ENCODE data around the gene PLCG1. TPM values are rescaled to one million over a fixed set of nuclear protein-coding genes. Genes with fewer than 3 reads are reported as not detected.

PLCG1 gene
- total RNA-seq, 1 experiment from 2014 or later: 45.6 TPM

GRCh38 chr20:41200446-41201202 is 63.3 kb downstream of the PLCG1 start (continued):
- TF ChIP-seq ZBTB33 (IDR thresholded peaks at IDR 0.05; ENCODE audit: extremely low read depth, insufficient replicate concordance, low read length) (no peak), MAX (IDR thresholded peaks at IDR 0.05) (no peak), CTCF (IDR thresholded peaks at IDR 0.05 in 2 of 3, conservative IDR thresholded peaks at IDR 0.05 in 1 of 3; ENCODE audit: borderline replicate concordance in 1 of 3, insufficient read depth in 1 of 3, low read depth in 2 of 3, low read length in 2 of 3) (no peak), ATF3 (IDR thresholded peaks at IDR 0.05) (no peak), FOSL1 (IDR thresholded peaks at IDR 0.05; ENCODE audit: low read depth) (no peak), POLR2AphosphoS5 (IDR thresholded peaks at IDR 0.05; ENCODE audit: low read depth, low read length) (no peak), SIN3A (IDR thresholded peaks at IDR 0.05; ENCODE audit: low read depth) (no peak)

GRCh38 chr20:41201760-41202159 is 64.4 kb downstream of the PLCG1 start:
- POLR2A ChIA-PET: no interaction called here
- ATAC-seq: no peak
- BruUV-seq (replicated peaks): no TSS peak

More at GRCh38 chr20:41201760-41202159, 64.4 kb downstream of the PLCG1 start:
- no peak for TF ChIP-seq ZBTB33 (IDR thresholded peaks at IDR 0.05; ENCODE audit: extremely low read depth, insufficient replicate concordance, low read length)
- TF ChIP-seq EZH2 (IDR thresholded peaks at IDR 0.05): no peak
- no peak for TF ChIP-seq SIN3A (IDR thresholded peaks at IDR 0.05; ENCODE audit: low read depth)
- no peak for TF ChIP-seq CTCF (IDR thresholded peaks at IDR 0.05 in 2 of 3, conservative IDR thresholded peaks at IDR 0.05 in 1 of 3; ENCODE audit: borderline replicate concordance in 1 of 3, insufficient read depth in 1 of 3, low read depth in 2 of 3, low read length in 2 of 3)
- no peak for TF ChIP-seq ATF3 (IDR thresholded peaks at IDR 0.05)
- Histone ChIP-seq H3K27me3 (ENCODE audit: insufficient read depth, low read length) (no peaks in the 10 kb centered on the region), H4K20me1 (ENCODE audit: insufficient read depth) (no peaks in the 10 kb centered on the region), H3K79me2 (ENCODE audit: insufficient read depth, low read length) (no peaks in the 10 kb centered on the region), H3K9me3 (ENCODE audit: control insufficient read depth in 1 of 2, insufficient read depth in 1 of 2, low read depth in 1 of 2, low read length in 2 of 2) (peaks cover 4 to 14% of the 10 kb centered on the region in 2 experiments; a peak in 3 of 4 replicates), H3K4me3 (replicated peaks in 1 of 2; ENCODE audit: low read depth in 1 of 2, low read length in 2 of 2) (no peak overlapping the region), H3K36me3 (ENCODE audit: control insufficient read depth in 1 of 2, insufficient read depth in 2 of 2, low read length in 2 of 2) (no peaks in the 10 kb centered on the region), H3K4me2 (ENCODE audit: low read length) (no peak overlapping the region), H2AFZ (ENCODE audit: low read depth, low read length, poor library complexity, severe bottlenecking) (no peak overlapping the region), H3K9ac (ENCODE audit: low read length) (no peak overlapping the region), H3K4me1 (ENCODE audit: control insufficient read depth in 1 of 2, insufficient read depth in 2 of 2, low read length in 2 of 2) (no peaks in the 10 kb centered on the region), H3K27ac (ENCODE audit: low read depth, low read length) (no peak overlapping the region), H3K9me2 (ENCODE audit: insufficient read depth) (no peaks in the 10 kb centered on the region)
- intact Hi-C loops (cut with micrococcal nuclease): no loop called here
- RAD21 ChIA-PET (ENCODE audit: low non-redundant PET in 1 of 2, low total read pairs in 2 of 2, uncharacterized antibody in 2 of 2, unreplicated experiment in 2 of 2): no interaction called here
- CTCF ChIA-PET: no interaction called here
- no peak for DNase-seq (ENCODE audit: low read depth, low spot score)
